K562 (cell line): ENCODE results near the gene TMEM25. TPM values are rescaled to one million over a fixed set of nuclear protein-coding genes. Genes with fewer than 3 reads are reported as not detected.

Experiments
- ATAC-seq: fragments of 200-7000 bp; cut with Tn5 transposase; 3 replicates; pipeline ENCODE4 v1.9.1; 2020; ENCODE audit warnings: moderate library complexity
- BruUV-seq: library from RNA; stranded (reverse); fragments of 400-500 nt; replicated peaks from 2 replicates; lab custom pipeline; 2021; lab: Mats Ljungman, UMichigan
- CTCF ChIA-PET: fragments of 300-600 bp; formaldehyde crosslinking; extraction: SDS; loops from one replicate; lab custom pipeline; 2021; ENCODE audit warnings: low intra/inter-chr PET ratio; lab: Yijun Ruan, JAX
- POLR2A ChIA-PET: fragments of 300-600, 350-650 bp; sonication (Branson Sonifier 250); formaldehyde crosslinking; extraction: SDS; loops from one replicate; lab custom pipeline; 2021; ENCODE audit warnings: antibody characterized with exemption, inconsistent platforms; lab: Yijun Ruan, JAX
- DNase-seq, 4 experiments: peaks; one replicate each; pipeline versions ENCODE4 v3.0.0 to v3.0.0-alpha.2; 2011 to 2018; ENCODE audit warnings: low spot score in 3 of 4, mixed read lengths in 3 of 4; ENCODE audit errors: extremely low read depth in 1 of 4
- FAIRE-seq: peaks from 2 replicates; lab custom pipeline; 2011; peaks lifted over from hg19 to GRCh38; lab: Jason Lieb, UNC
- H2AFZ ChIP-seq: 2 replicates; pipeline ENCODE4 v1.6.0; 2011; ENCODE audit warnings: low read depth, low read length, control low read depth, inconsistent platforms
- H3K27ac ChIP-seq: fragments of 200-600 bp; 3 replicates; pipeline ENCODE4 v1.8.0; 2011; ENCODE audit warnings: low read depth, mild to moderate bottlenecking, control low read depth, inconsistent platforms, low read length, moderate library complexity, mixed read lengths; ENCODE audit errors: extremely low read depth
- H3K27me3 ChIP-seq, 2 experiments: fragments of 300-600 bp in 1 of 2; 2 replicates in 1 of 2; 3 replicates in 1 of 2; pipeline versions ENCODE4 v1.6.0 to v1.8.0; 2011; ENCODE audit warnings: inconsistent platforms in 2 of 2, low read length in 2 of 2, mild to moderate bottlenecking in 1 of 2, mixed read lengths in 1 of 2, moderate library complexity in 1 of 2; ENCODE audit not compliant: control insufficient read depth in 2 of 2, insufficient read depth in 2 of 2
- H3K36me3 ChIP-seq: fragments of 300-600 bp; 3 replicates; pipeline ENCODE4 v1.8.0; 2011; ENCODE audit warnings: mild to moderate bottlenecking, low read length, inconsistent platforms; ENCODE audit not compliant: control insufficient read depth, insufficient read depth
- H3K4me1 ChIP-seq, 2 experiments: fragments of 200-600 bp in 1 of 2; replicated peaks in 1 of 2; 2 replicates in 1 of 2; 3 replicates in 1 of 2; pipeline versions ENCODE4 v1.5.1 to v1.8.0; 2011; ENCODE audit warnings: inconsistent platforms in 2 of 2, low read length in 2 of 2, mild to moderate bottlenecking in 1 of 2, mixed read lengths in 1 of 2, moderate library complexity in 1 of 2; ENCODE audit not compliant: control insufficient read depth in 2 of 2, insufficient read depth in 2 of 2
- H3K4me2 ChIP-seq: 2 replicates; pipeline ENCODE4 v1.6.1; 2011; ENCODE audit warnings: low read length, control low read depth, inconsistent platforms, mixed read lengths; ENCODE audit not compliant: insufficient read depth
- H3K4me3 ChIP-seq: fragments of 200-600 bp; sonication (generic), shearing (Covaris generic); 2 replicates; pipeline ENCODE4 v1.5.1; 2016; ENCODE audit warnings: control low read depth, inconsistent platforms
- H3K79me2 ChIP-seq: fragments of 200-600 bp; 3 replicates; pipeline ENCODE4 v1.8.0; 2011; ENCODE audit warnings: low read length, inconsistent platforms; ENCODE audit not compliant: control insufficient read depth, insufficient read depth
- H3K9ac ChIP-seq, 2 experiments: 2 replicates each; pipeline versions ENCODE4 v1.6.0 to v1.6.1; 2011; ENCODE audit warnings: low read depth in 2 of 2, low read length in 2 of 2, control low read depth in 1 of 2, inconsistent platforms in 1 of 2, mild to moderate bottlenecking in 1 of 2, mixed read lengths in 1 of 2; ENCODE audit not compliant: insufficient read depth in 1 of 2
- H3K9me1 ChIP-seq: one replicate; pipeline ENCODE4 v1.6.0; 2011; ENCODE audit warnings: inconsistent platforms, mild to moderate bottlenecking, low read length, moderate library complexity; ENCODE audit not compliant: control insufficient read depth, insufficient read depth
- H3K9me3 ChIP-seq: replicated peaks from 2 replicates; pipeline ENCODE4 v1.5.1; 2011; ENCODE audit warnings: low read depth, low read length, inconsistent platforms; ENCODE audit not compliant: control insufficient read depth, insufficient read depth
- H4K20me1 ChIP-seq: replicated peaks from 2 replicates; pipeline ENCODE4 v1.6.1; 2011; ENCODE audit warnings: low read length, inconsistent platforms, mixed read lengths; ENCODE audit not compliant: control insufficient read depth, insufficient read depth
- BHLHE40 ChIP-seq: IDR thresholded peaks from 2 replicates; pipeline ENCODE4 v1.6.1; 2011; ENCODE audit warnings: low read length, improper control_type of control experiment
- CHD1 ChIP-seq: fragments of 200-600 bp; sonication (generic); IDR thresholded peaks from one replicate; pipeline ENCODE4 v1.6.1; 2012; ENCODE audit warnings: mild to moderate bottlenecking, moderate library complexity, low read length, inconsistent platforms
- E2F5 ChIP-seq: sonication (generic); formaldehyde crosslinking; IDR thresholded peaks from 2 replicates; pipeline ENCODE4 v1.8.0; 2022; ENCODE audit warnings: mild to moderate bottlenecking, missing genetic modification reagents
- ESRRA ChIP-seq: fragments of 450-650 bp; IDR thresholded peaks from 2 replicates; pipeline ENCODE4 v1.6.1; 2014; ENCODE audit warnings: low read depth, mild to moderate bottlenecking, moderate library complexity, borderline replicate concordance
- MCM3 ChIP-seq: fragments of 450-650 bp; IDR thresholded peaks from 2 replicates; pipeline ENCODE4 v1.6.1; 2016
- ZC3H4 ChIP-seq: sonication (generic); formaldehyde crosslinking; IDR thresholded peaks from 2 replicates; pipeline ENCODE4 v1.9.0; 2021; ENCODE audit warnings: missing genetic modification reagents, borderline replicate concordance
- ZNF212 ChIP-seq: fragments of 450-650 bp; formaldehyde crosslinking; IDR thresholded peaks from 2 replicates; pipeline ENCODE4 v1.4.0; 2020; ENCODE audit warnings: mild to moderate bottlenecking
- ZNF639 ChIP-seq, 2 experiments: fragments of 200-800 bp in 1 of 2; sonication (Bioruptor generic) in 1 of 2; sonication (generic) in 1 of 2; formaldehyde crosslinking in 1 of 2; IDR thresholded peaks in 1 of 2; conservative IDR thresholded peaks in 1 of 2; 2 replicates each; pipeline versions ENCODE4 v1.5.0 to v1.6.1; 2016 to 2020; ENCODE audit warnings: missing compliant biosample characterization in 1 of 2, missing genetic modification characterization in 1 of 2, missing genetic modification reagents in 1 of 2
- ZNF764 ChIP-seq: fragments of 250-450 bp; sonication (Bioruptor Pico); IDR thresholded peaks from 2 replicates; pipeline ENCODE4 v1.4.0; 2020; ENCODE audit warnings: low read depth, mild to moderate bottlenecking, moderate library complexity
- WGBS: fragments of 100-300 bp; shearing (Covaris generic); methylation state at CpG from one replicate; pipeline ENCODE4 v1.1.6; 2016; ENCODE audit warnings: low coverage, mixed read lengths; ENCODE audit not compliant: insufficient coverage; ENCODE audit errors: missing lambda C conversion rate; 5-methylcytosine and 5-hydroxymethylcytosine counted together
- in situ Hi-C: fragments of 300-500 bp; cut with MboI; formaldehyde crosslinking; loops from 4 replicates; pipeline ENCODE4 v1.15.0; 2018; ENCODE audit warnings: inconsistent platforms, mixed read lengths
- intact Hi-C: fragments of 100-400 bp; cut with micrococcal nuclease; formaldehyde crosslinking; loops from 2 replicates; pipeline ENCODE4 v1.14.2; 2022
- polyA plus RNA-seq, 8 experiments: library from polyadenylated mRNA; depleted of rRNA in 4 of 8; stranded (reverse) in 5 of 8; unstranded in 3 of 8; fragments of >200 nt; fragmentation: Nextera tagmentation in 2 of 8; fragmentation: Illumina TruSeq in 1 of 8; extraction: Ambion mirVana in 2 of 8; extraction: Trizol in 1 of 8; gene quantifications; 2 replicates each; pipeline versions ENCODE4 v1.2.1 to v1.2.3, GENCODE V29; 2011 to 2014; ENCODE audit warnings: inconsistent platforms in 1 of 8, missing spikeins in 1 of 8
- total RNA-seq, 7 experiments: library from RNA; depleted of rRNA in 6 of 7; stranded (reverse); fragments of >200 nt in 6 of 7; fragmentation: Illumina TruSeq in 2 of 7; extraction: Trizol in 2 of 7; gene quantifications; 2 replicates each; pipeline versions ENCODE4 v1.2.1 to v1.2.3, GENCODE V29; 2011 to 2021; ENCODE audit warnings: low replicate concordance in 1 of 7

TMEM25 gene
- total and polyA plus RNA-seq, 9 of the 15 experiments (the other 6 are each of a cell fraction or from before 2014, with no cell fraction given): 0.34 to 3.8 (median 2.0) TPM

- Histone ChIP-seq H3K36me3 (no peaks in the 10 kb centered on the region), H3K4me1 (peaks cover 9 to 43% of the 10 kb centered on the region in 2 experiments; a peak in 4 of 5 replicates), H3K4me3 (no peak overlapping the region), H2AFZ (no peak overlapping the region), H3K9me3 (no peaks in the 10 kb centered on the region), H3K4me2 (peak overlapping the region; percentile 85), H3K79me2 (no peaks in the 10 kb centered on the region; the same call in 2 of the 3 replicates), H3K9ac (peak overlapping the region in 1 of 2 experiments; percentile 91; a peak in 1 of 4 replicates), H4K20me1 (no peaks in the 10 kb centered on the region), H3K27me3 (no peaks in the 10 kb centered on the region), H3K9me1 (no peaks in the 10 kb centered on the region), H3K27ac (no peak overlapping the region)
- no peak for TF ChIP-seq BHLHE40
- TF ChIP-seq ZC3H4: 0 out of 2 replicates have a peak, but pooled peaks have one; percentile 42
- WGBS: 65% methylated on average over 4 of the region's 10 CpGs
- ATAC-seq (no peak), FAIRE-seq (no peak), DNase-seq (no peak)
- POLR2A ChIA-PET: interaction anchor here (1.0 kb wide), 1 partner anchor 15 kb away, joined by 3 read pairs; no protein-coding TSS in a partner anchor
- BruUV-seq: no TSS peak
- in situ Hi-C loops: no loop called here
- intact Hi-C loops: loop anchor here (5.0 kb wide), 1 partner anchor 35 kb away; the partner anchor contains the start of gene IFT46
- CTCF ChIA-PET: no interaction called here
Observed at GRCh38 chr11:118532091-118532490, 1.1 kb downstream of the TMEM25 start.

GRCh38 chr11:118532852-118533768 is 2.1 kb downstream of the TMEM25 start:
- Histone ChIP-seq H3K9ac (peak overlapping the region in 1 of 2 experiments; percentile 30; a peak in 1 of 4 replicates), H3K9me1 (no peaks in the 10 kb centered on the region), H3K4me2 (no peak overlapping the region), H3K4me3 (no peak overlapping the region), H3K36me3 (no peaks in the 10 kb centered on the region), H3K27ac (no peak overlapping the region), H2AFZ (no peak overlapping the region), H3K27me3 (no peaks in the 10 kb centered on the region), H3K79me2 (no peaks in the 10 kb centered on the region; the same call in 2 of the 3 replicates), H4K20me1 (no peaks in the 10 kb centered on the region), H3K9me3 (no peaks in the 10 kb centered on the region), H3K4me1 (peaks cover 17 to 43% of the 10 kb centered on the region in 2 experiments)
- FAIRE-seq: no peak
- CTCF ChIA-PET: no interaction called here
- 65% methylated on average over 17 of the region's 19 CpGs for WGBS
- no peak for ATAC-seq
- in situ Hi-C loops (no loop called here), intact Hi-C loops (loop anchor here (5.0 kb wide), 1 partner anchor 34 kb away; the partner anchor contains the start of gene IFT46)
- POLR2A ChIA-PET: no interaction called here
- BruUV-seq: no TSS peak
- no peak for DNase-seq
- no peak for TF ChIP-seq MCM3
- TF ChIP-seq ESRRA: no peak
- TF ChIP-seq ZNF639 (CRISPR knock-in tag; conservative IDR thresholded peaks at IDR 0.05 in 1 of 2, IDR thresholded peaks at IDR 0.05 in 1 of 2): no peak
- no peak for TF ChIP-seq ZNF764 (CRISPR knock-in tag)
- no peak for TF ChIP-seq E2F5 (CRISPR knock-in tag)
- TF ChIP-seq ZNF212 (CRISPR knock-in tag): no peak
- no peak for TF ChIP-seq CHD1
